CD8-positive, alpha-beta memory T cell (primary cell): ENCODE data around the gene TXNIP. TPM values are rescaled to one million over a fixed set of nuclear protein-coding genes. Genes with fewer than 3 reads are reported as not detected.

Source experiments
- CTCF ChIA-PET: fragments of 350-600 bp; sonication (Branson Sonifier 250); formaldehyde crosslinking; loops from one replicate; lab custom pipeline; 2021; ENCODE audit warnings: antibody characterized with exemption; lab: Charles Lee
- POLR2A ChIA-PET: fragments of 350-600 bp; sonication (Branson Sonifier 250); formaldehyde crosslinking; loops from one replicate; lab custom pipeline; 2021; ENCODE audit warnings: antibody characterized with exemption; lab: Charles Lee
- DNase-seq, 5 donors: peaks; one replicate each; pipeline versions ENCODE4 v3.0.0 to v3.0.0-alpha.2; 2020 to 2022; ENCODE audit warnings: mixed read lengths in 1 of 5
- H3K27ac ChIP-seq: one replicate; pipeline ENCODE4 v1.7.0; 2013; ENCODE audit warnings: low read depth, mild to moderate bottlenecking, low read length, moderate library complexity
- H3K27me3 ChIP-seq: 2 replicates; pipeline ENCODE4 v1.7.0; 2013; ENCODE audit warnings: low read length, mild to moderate bottlenecking; ENCODE audit not compliant: insufficient read depth, poor library complexity, severe bottlenecking
- H3K36me3 ChIP-seq: 2 replicates; pipeline ENCODE4 v1.7.0; 2013; ENCODE audit warnings: mild to moderate bottlenecking, low read length, moderate library complexity; ENCODE audit not compliant: insufficient read depth
- H3K4me1 ChIP-seq: 2 replicates; pipeline ENCODE4 v1.7.0; 2013; ENCODE audit warnings: mild to moderate bottlenecking, low read length, moderate library complexity; ENCODE audit not compliant: insufficient read depth
- H3K4me3 ChIP-seq: 2 replicates; pipeline ENCODE4 v1.7.0; 2013; ENCODE audit warnings: mild to moderate bottlenecking, low read length
- H3K9me3 ChIP-seq: 2 replicates; pipeline ENCODE4 v1.7.0; 2013; ENCODE audit warnings: mild to moderate bottlenecking, low read length
- H3K27ac Mint-ChIP-seq, 8 donors: one replicate each; pipeline ENCODE4 v1.8.0; 2020 to 2021; ENCODE audit warnings: mixed read lengths in 8 of 8, mild to moderate bottlenecking in 6 of 8, inconsistent platforms in 3 of 8, moderate library complexity in 3 of 8
- H3K27me3 Mint-ChIP-seq, 2 donors: one replicate each; pipeline ENCODE4 v1.8.0; 2020 to 2021; ENCODE audit warnings: mixed read lengths in 2 of 2, mild to moderate bottlenecking in 1 of 2, moderate library complexity in 1 of 2
- H3K36me3 Mint-ChIP-seq, 3 donors: one replicate each; pipeline ENCODE4 v1.8.0; 2020 to 2021; ENCODE audit warnings: mixed read lengths in 3 of 3, inconsistent platforms in 1 of 3, mild to moderate bottlenecking in 1 of 3
- H3K4me1 Mint-ChIP-seq, 3 donors: one replicate each; pipeline ENCODE4 v1.8.0; 2020 to 2021; ENCODE audit warnings: mixed read lengths in 3 of 3, inconsistent platforms in 1 of 3, mild to moderate bottlenecking in 1 of 3
- H3K4me3 Mint-ChIP-seq, 7 donors: one replicate each; pipeline ENCODE4 v1.8.0; 2020 to 2021; ENCODE audit warnings: mixed read lengths in 7 of 7, mild to moderate bottlenecking in 6 of 7, moderate library complexity in 4 of 7, inconsistent platforms in 2 of 7
- H3K9me3 Mint-ChIP-seq, 5 donors: one replicate each; pipeline ENCODE4 v1.8.0; 2020 to 2022; ENCODE audit warnings: mixed read lengths in 5 of 5, mild to moderate bottlenecking in 3 of 5, moderate library complexity in 2 of 5, inconsistent platforms in 1 of 5
- polyA plus RNA-seq: library from polyadenylated mRNA; unstranded; fragments of 300-500 nt; fragmentation: Illumina TruSeq; gene quantifications from one replicate; pipeline ENCODE4 v1.2.3, GENCODE V29; 2021
- total RNA-seq, 2 experiments: library from RNA; stranded (reverse); gene quantifications; one replicate each; pipeline ENCODE4 v1.2.3, GENCODE V29; 2021

TXNIP gene
- total and polyA plus RNA-seq, 3 experiments from 2014 or later, result 167 to 4,579 (median 170) TPM

- Mint-ChIP-seq H3K27me3 (no peaks in the 10 kb centered on the region), H3K27ac (peak overlapping the region; percentile 70 to 92 (median 76)), H3K4me3 (peak overlapping the region in 5 of 7 donors; percentile 55 to 99 (median 94)), H3K36me3 (peaks cover 32 to 39% (median 38%) of the 10 kb centered on the region in 3 donors), H3K4me1 (peaks cover 54 to 63% (median 61%) of the 10 kb centered on the region in 3 donors), H3K9me3 (peaks cover 0 to 3% (median 0%) of the 10 kb centered on the region in 5 donors)
- POLR2A ChIA-PET, result interaction anchor here (0.7 to 11.4 kb wide), 7 partner anchors 11 to 62 kb away, joined by 3 to 229 read pairs (median 5); partner anchors contain the start of genes ANKRD34A, LIX1L and POLR3GL
- Histone ChIP-seq H3K4me1 (peaks cover 57% of the 10 kb centered on the region), H3K27ac (no peak overlapping the region), H3K27me3 (no peaks in the 10 kb centered on the region), H3K36me3 (peaks cover 35% of the 10 kb centered on the region), H3K4me3 (no peak overlapping the region), H3K9me3 (no peaks in the 10 kb centered on the region)
- no peak for DNase-seq
- CTCF ChIA-PET, result interaction anchor here (0.7 to 26.4 kb wide), 5 partner anchors 11 to 145 kb away, joined by 3 to 475 read pairs (median 4); partner anchors contain the start of genes NUDT17 and PIAS3
Observed at GRCh38 chr1:145990249-145990855, 6.0 kb downstream of the TXNIP start.

GRCh38 chr1:145988773-145989172, 7.6 kb downstream of the TXNIP start:
- DNase-seq, result peak in 2 of 5 donors; percentile 26 to 50
- Mint-ChIP-seq H3K9me3 (peaks cover 0 to under 1% (median 0%) of the 10 kb centered on the region in 5 donors), H3K27ac (peak overlapping the region; percentile 2 to 97 (median 46)), H3K36me3 (peaks cover 16 to 23% (median 23%) of the 10 kb centered on the region in 3 donors), H3K4me3 (peak overlapping the region in 1 of 7 donors; percentile 65), H3K4me1 (peaks cover 56 to 65% (median 59%) of the 10 kb centered on the region in 3 donors), H3K27me3 (no peaks in the 10 kb centered on the region)
- peaks cover 19% of the 10 kb centered on the region for H3K36me3 ChIP-seq
- POLR2A ChIA-PET, result interaction anchor here (0.8 to 11.4 kb wide), 5 partner anchors 8 to 143 kb away, joined by 4 to 229 read pairs (median 5); partner anchors contain the start of genes NUDT17 and PIAS3
- no peak overlapping the region for H3K27ac ChIP-seq
- H3K27me3 ChIP-seq, result no peaks in the 10 kb centered on the region
- no peak overlapping the region for H3K4me3 ChIP-seq
- H3K9me3 ChIP-seq, result no peaks in the 10 kb centered on the region
- CTCF ChIA-PET, result interaction anchor here (0.7 to 26.4 kb wide), 6 partner anchors 10 to 144 kb away, joined by 3 to 475 read pairs (median 4); partner anchors contain the start of gene NUDT17
- peaks cover 71% of the 10 kb centered on the region for H3K4me1 ChIP-seq

DNA sequence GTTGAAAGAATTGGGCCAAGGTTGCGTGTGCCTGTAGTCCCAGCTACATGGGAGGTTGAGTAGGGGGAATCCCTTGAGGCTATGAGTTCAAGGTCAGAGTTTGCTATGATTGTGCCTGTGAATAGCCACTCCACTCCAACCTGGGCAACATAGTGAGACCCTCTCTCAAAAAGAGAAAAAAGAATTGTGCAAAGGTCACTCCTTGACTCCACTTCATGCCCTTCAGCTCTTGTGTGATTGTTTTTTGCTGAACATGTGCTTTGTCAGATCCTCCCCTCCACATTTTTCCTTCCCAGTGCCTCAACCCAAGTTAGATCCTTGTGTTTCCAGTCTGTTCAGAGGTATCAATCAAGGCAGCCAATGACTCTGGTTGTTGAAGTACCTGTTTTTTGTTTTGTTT, 8.5 kb downstream of the TXNIP start:
- peak overlapping the region in 1 of 7 donors; percentile 17 for H3K4me3 Mint-ChIP-seq
- Histone ChIP-seq H3K4me1 (peaks cover 73% of the 10 kb centered on the region), H3K9me3 (no peaks in the 10 kb centered on the region), H3K27me3 (no peaks in the 10 kb centered on the region), H3K36me3 (peaks cover 11% of the 10 kb centered on the region), H3K4me3 (no peak overlapping the region), H3K27ac (no peak overlapping the region)
- DNase-seq, result no peak
- CTCF ChIA-PET, result interaction anchor here (1.0 to 26.4 kb wide), 4 partner anchors 9 to 50 kb away, joined by 3 to 475 read pairs (median 20); partner anchors contain the start of gene HJV
- POLR2A ChIA-PET, result interaction anchor here (0.6 to 11.4 kb wide), 6 partner anchors 9 to 143 kb away, joined by 4 to 229 read pairs (median 8); partner anchors contain the start of genes NUDT17, PEX11B, RBM8A and TXNIP
- peak overlapping the region; percentile 12 to 97 (median 74) for H3K27ac Mint-ChIP-seq
- H3K4me1 Mint-ChIP-seq, result peaks cover 48 to 67% (median 50%) of the 10 kb centered on the region in 3 donors
- no peaks in the 10 kb centered on the region for H3K9me3 Mint-ChIP-seq
- H3K27me3 Mint-ChIP-seq, result no peaks in the 10 kb centered on the region
- peaks cover 7 to 15% (median 15%) of the 10 kb centered on the region in 3 donors for H3K36me3 Mint-ChIP-seq

DNA sequence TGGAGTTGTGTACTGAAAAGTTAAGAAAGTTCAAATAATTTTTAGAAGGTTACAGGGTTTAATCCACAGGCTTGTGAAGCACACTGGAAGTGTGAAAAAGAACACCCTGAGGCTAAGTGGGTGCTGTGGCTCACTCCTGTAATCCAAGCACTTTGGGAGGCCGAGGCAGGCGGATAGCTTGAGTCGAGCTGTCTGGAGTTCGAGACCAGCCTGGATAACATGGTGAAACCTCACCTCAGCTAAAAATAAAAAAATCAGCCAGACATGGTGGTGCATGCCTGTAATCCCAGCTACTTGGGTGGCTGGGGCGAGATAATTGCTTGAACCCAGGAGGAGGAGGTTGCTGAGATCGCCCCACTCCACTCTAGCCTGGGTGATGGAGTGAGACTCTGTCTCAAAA, 9.8 kb downstream of the TXNIP start:
- H3K27ac Mint-ChIP-seq, result peak overlapping the region in 4 of 8 donors; percentile 48 to 76 (median 70)
- ChIA-PET POLR2A (interaction anchor here (1.4 to 4.7 kb wide), 3 partner anchors 11 to 68 kb away, joined by 4 to 49 read pairs (median 4); partner anchors contain the start of genes PEX11B, RBM8A and TXNIP), CTCF (no interaction called here)
- no peaks in the 10 kb centered on the region for H3K9me3 Mint-ChIP-seq
- no peaks in the 10 kb centered on the region for H3K27me3 ChIP-seq
- peaks cover 0 to 2% (median 1%) of the 10 kb centered on the region in 3 donors for H3K36me3 Mint-ChIP-seq
- no peak for DNase-seq
- no peak overlapping the region for H3K27ac ChIP-seq
- no peaks in the 10 kb centered on the region for H3K27me3 Mint-ChIP-seq
- no peaks in the 10 kb centered on the region for H3K9me3 ChIP-seq
- no peak overlapping the region for H3K4me3 Mint-ChIP-seq
- peaks cover 34 to 69% (median 36%) of the 10 kb centered on the region in 3 donors for H3K4me1 Mint-ChIP-seq
- no peaks in the 10 kb centered on the region for H3K36me3 ChIP-seq
- peaks cover 73% of the 10 kb centered on the region for H3K4me1 ChIP-seq
- H3K4me3 ChIP-seq, result no peak overlapping the region

DNA sequence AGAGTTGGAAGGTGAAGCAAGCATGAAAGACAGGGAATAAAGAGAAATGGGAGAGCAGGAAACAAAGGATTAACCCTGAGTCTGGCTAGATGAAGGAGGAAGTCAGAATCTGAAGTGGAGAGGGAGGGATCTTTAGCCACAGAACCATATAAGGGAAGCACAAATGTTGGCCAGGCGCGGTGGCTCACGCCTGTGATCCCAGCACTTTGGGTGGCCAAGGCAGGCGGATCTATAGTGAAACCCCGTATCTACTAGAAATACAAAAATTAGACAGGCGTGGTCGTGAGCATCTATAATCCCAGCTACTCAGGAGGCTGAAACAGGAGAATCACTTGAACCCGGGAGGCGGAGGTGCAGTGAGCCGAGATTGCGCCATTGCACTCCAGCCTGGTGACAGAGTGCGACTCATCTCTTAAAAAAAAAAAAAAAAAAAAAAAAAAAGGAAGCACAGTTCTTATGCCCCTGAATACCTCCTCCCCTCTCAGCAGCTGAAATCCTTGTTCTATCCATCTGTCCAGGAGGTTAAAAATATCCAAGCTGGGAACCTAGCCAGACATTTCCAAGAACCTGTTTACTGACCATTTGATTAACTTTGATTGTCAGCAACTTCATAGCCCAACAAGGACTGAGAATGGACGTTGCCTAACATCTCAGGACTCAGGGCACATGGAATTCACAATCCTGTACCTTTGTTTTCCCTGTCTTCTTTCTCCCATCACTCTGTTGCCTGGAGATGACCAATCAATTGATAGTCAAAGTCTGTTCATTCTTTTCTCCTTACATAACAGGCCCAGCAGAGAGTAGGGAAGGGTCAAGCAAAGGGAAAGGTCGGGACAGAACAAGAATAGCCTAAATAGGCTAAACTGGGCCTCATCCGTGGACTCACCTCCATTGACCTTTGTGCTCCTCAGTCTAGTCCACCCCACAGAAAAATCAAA, 10.6 kb downstream of the TXNIP start:
- peak overlapping the region; percentile 46 for H3K27ac ChIP-seq
- no peak for DNase-seq
- ChIA-PET POLR2A (interaction anchor here (0.6 to 4.7 kb wide), 3 partner anchors 8 to 11 kb away, joined by 3 to 49 read pairs (median 10); partner anchors contain the start of gene TXNIP), CTCF (interaction anchor here (1.6 kb wide), 1 partner anchor 26 kb away, joined by 4 read pairs; no protein-coding TSS in a partner anchor)
- H3K4me3 ChIP-seq, result no peak overlapping the region
- no peaks in the 10 kb centered on the region for H3K36me3 ChIP-seq
- no peaks in the 10 kb centered on the region for H3K27me3 ChIP-seq
- H3K27me3 Mint-ChIP-seq, result no peaks in the 10 kb centered on the region
- H3K36me3 Mint-ChIP-seq, result no peaks in the 10 kb centered on the region
- peak overlapping the region in 6 of 7 donors; percentile 49 to 80 (median 71) for H3K4me3 Mint-ChIP-seq
- H3K9me3 Mint-ChIP-seq, result no peaks in the 10 kb centered on the region
- H3K9me3 ChIP-seq, result no peaks in the 10 kb centered on the region
- H3K4me1 Mint-ChIP-seq, result peaks cover 28 to 70% (median 29%) of the 10 kb centered on the region in 3 donors
- peak overlapping the region; percentile 86 to 99 (median 94) for H3K27ac Mint-ChIP-seq
- peaks cover 78% of the 10 kb centered on the region for H3K4me1 ChIP-seq

GRCh38 chr1:145985129-145985501, 11.3 kb downstream of the TXNIP start:
- H3K9me3 Mint-ChIP-seq, result no peaks in the 10 kb centered on the region
- CTCF ChIA-PET, result interaction anchor here (0.8 to 1.6 kb wide), 5 partner anchors 13 to 140 kb away, joined by 3 to 5 read pairs (median 4); partner anchors contain the start of gene NUDT17
- H3K4me3 ChIP-seq, result no peak overlapping the region
- no peaks in the 10 kb centered on the region for H3K27me3 Mint-ChIP-seq
- H3K27ac ChIP-seq, result peak overlapping the region; percentile 46
- no peaks in the 10 kb centered on the region for H3K36me3 Mint-ChIP-seq
- no peaks in the 10 kb centered on the region for H3K27me3 ChIP-seq
- DNase-seq, result no peak
- H3K4me1 ChIP-seq, result peaks cover 82% of the 10 kb centered on the region
- peak overlapping the region; percentile 58 to 99 (median 94) for H3K27ac Mint-ChIP-seq
- no peaks in the 10 kb centered on the region for H3K36me3 ChIP-seq
- POLR2A ChIA-PET, result interaction anchor here (1.0 to 4.7 kb wide), 3 partner anchors 9 to 26 kb away, joined by 3 to 49 read pairs (median 10); partner anchors contain the start of gene TXNIP
- H3K4me1 Mint-ChIP-seq, result peaks cover 21 to 65% (median 22%) of the 10 kb centered on the region in 3 donors
- H3K9me3 ChIP-seq, result no peaks in the 10 kb centered on the region
- peak overlapping the region; percentile 49 to 80 (median 71) for H3K4me3 Mint-ChIP-seq
